ENCODE measurements around the gene PPTC7.
"Not testable (repeated sequence)": the region's sequence is repeated elsewhere in the genome, so short reads cannot be mapped to it uniquely, and the experiment has no call there.

- not testable (repeated sequence) for TF ChIP-seq CTCF (conservative IDR thresholded peaks at IDR 0.05 in 1 of 2, IDR thresholded peaks at IDR 0.05 in 1 of 2; ENCODE audit: low read depth in 1 of 2, low read length in 2 of 2); EZH2 (IDR thresholded peaks at IDR 0.05; ENCODE audit: low read length, missing control alignments)
These were observed 20.7 kb downstream of the PPTC7 start for GRCh38 chr12:110562386-110562785.

Measured in fibroblast of lung (primary cell).